Measurements from ENCODE around the gene PAK3. TPM values are rescaled to one million over a fixed set of nuclear protein-coding genes. Genes with fewer than 3 reads are reported as not detected.

Gene PAK3
- polyA plus RNA-seq (2013, experiment 1 of 2), result 1.9 TPM
- polyA plus RNA-seq (2013, experiment 2 of 2), result 2.6 TPM

DNA sequence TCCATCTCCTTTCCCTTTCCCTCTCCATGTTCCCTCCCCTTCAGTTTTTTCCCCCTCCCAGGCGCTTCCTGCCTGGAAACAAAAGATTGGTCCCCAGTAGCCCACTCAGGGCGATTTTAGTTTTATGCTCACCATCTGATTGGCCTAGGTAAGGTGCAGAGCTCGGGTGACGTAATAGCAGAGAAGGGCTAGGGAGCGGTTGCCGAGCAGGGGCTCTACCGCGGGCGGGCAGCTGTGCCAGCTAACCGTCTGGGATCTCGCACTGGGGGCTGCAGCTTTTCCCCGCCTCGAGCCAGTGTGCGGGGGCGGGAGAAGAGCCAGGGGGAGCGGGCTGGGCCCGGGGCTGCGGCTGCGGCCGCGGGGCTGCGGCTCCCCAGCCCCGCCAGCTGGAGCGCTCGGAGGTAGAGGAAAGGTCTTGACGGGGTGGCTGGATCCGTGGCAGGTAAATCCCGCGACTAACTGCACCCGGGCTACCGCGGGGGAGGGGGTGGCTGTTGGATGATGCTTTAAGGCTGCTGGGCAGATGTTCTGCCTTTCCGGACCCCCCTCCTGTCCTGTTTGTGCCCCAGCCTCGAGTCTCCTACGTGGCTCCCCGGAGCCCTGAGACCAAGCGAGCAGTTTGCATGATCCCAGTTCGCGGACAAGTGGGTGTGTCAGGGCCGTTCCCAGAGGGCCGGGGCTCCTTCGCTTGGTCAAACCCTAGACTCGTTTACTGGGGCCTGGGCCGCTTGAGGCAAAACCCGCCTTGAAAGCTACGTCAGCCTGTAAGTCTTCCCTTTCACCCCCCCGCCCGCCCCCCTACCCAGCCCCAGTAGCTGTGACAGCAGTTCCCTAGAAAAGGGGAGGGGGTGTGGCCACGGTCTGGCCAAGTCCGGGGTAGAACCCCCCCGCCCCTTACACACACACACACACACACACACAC, at the start of gene PAK3:
TSS of gene PAK3 (plus strand) at position 218 of the 922 bp plus-strand sequence. CDS start 26,913 bp downstream, outside the sequence.
- WGBS, result 2% methylated on average over 42 of the region's 51 CpGs
- H3K4me3 ChIP-seq (ENCODE audit: low read length), result peak within 1 kb of the TSS; percentile 78
- no peaks in the 10 kb centered on the region for H3K27me3 ChIP-seq (ENCODE audit: insufficient read depth, low read length)
- no peaks in the 10 kb centered on the region for H3K4me1 ChIP-seq (ENCODE audit: insufficient read depth, low read length)
- no peak within 1 kb of the TSS; the same call in 1 of the 2 replicates for H3K27ac ChIP-seq (ENCODE audit: low read depth, low read length)
- H3K36me3 ChIP-seq (ENCODE audit: insufficient read depth, low read length), result no peaks in the 10 kb centered on the region
- H3K9me3 ChIP-seq (ENCODE audit: insufficient read depth, low read depth, low read length), result no peaks in the 10 kb centered on the region
- H3K9ac ChIP-seq (ENCODE audit: low read depth, low read length), result peak within 1 kb of the TSS; percentile 36

DNA sequence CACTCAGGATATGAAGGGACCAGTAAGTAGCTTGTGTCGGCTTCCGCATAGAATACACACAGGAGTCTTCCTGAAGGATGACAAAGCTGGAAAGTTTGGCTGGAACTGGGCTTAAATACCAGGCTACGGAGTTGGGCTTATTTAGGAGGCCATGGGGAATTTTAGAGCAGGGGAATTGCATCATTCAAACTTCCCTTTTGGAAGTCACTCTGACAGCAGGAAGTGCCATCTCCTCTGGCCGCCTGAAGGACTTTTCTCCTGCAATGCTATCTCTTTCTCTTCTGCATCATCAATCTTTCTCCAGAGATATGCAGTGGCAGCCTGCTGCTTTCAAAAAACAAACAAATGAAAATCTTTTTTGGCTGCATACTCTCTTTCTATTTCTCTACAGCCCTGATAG, 48.4 kb upstream of the PAK3 start:
- H3K36me3 ChIP-seq (ENCODE audit: insufficient read depth, low read length), result no peaks in the 10 kb centered on the region
- H3K4me3 ChIP-seq (ENCODE audit: low read length), result no peak overlapping the region
- no peaks in the 10 kb centered on the region; the same call in 1 of the 2 replicates for H3K27me3 ChIP-seq (ENCODE audit: insufficient read depth, low read length)
- 87% methylated on average over 4 of the region's 4 CpGs for WGBS
- H3K9me3 ChIP-seq (ENCODE audit: insufficient read depth, low read depth, low read length), result no peaks in the 10 kb centered on the region
- no peak overlapping the region for H3K27ac ChIP-seq (ENCODE audit: low read depth, low read length)
- no peak overlapping the region for H3K9ac ChIP-seq (ENCODE audit: low read depth, low read length)
- H3K4me1 ChIP-seq (ENCODE audit: insufficient read depth, low read length), result no peaks in the 10 kb centered on the region

DNA sequence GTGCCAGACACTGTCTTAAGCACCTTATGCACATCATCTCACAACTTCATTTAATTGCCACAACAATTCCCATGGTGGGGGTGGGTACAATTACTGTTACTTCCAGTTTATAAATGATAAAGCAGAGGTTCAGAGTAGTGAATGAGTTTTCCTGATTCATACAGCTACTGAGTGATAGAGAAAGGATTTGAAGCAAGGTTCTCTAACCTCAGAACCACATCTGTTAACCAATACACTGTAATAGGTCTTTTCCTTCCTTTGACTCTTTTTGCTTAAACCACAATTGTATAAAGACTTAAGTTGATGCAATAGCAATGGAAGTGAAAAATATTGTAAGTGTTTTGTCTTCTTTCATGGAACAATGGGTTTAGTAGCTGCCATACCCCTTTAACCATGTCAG, 43.5 kb upstream of the PAK3 start:
- H3K9ac ChIP-seq (ENCODE audit: low read depth, low read length), result no peak overlapping the region
- H3K27me3 ChIP-seq (ENCODE audit: insufficient read depth, low read length), result no peaks in the 10 kb centered on the region; the same call in 1 of the 2 replicates
- H3K4me3 ChIP-seq (ENCODE audit: low read length), result no peak overlapping the region
- no peak overlapping the region for H3K27ac ChIP-seq (ENCODE audit: low read depth, low read length)
- no peaks in the 10 kb centered on the region for H3K4me1 ChIP-seq (ENCODE audit: insufficient read depth, low read length)
- no peaks in the 10 kb centered on the region for H3K9me3 ChIP-seq (ENCODE audit: insufficient read depth, low read depth, low read length)
- no peaks in the 10 kb centered on the region for H3K36me3 ChIP-seq (ENCODE audit: insufficient read depth, low read length)

DNA sequence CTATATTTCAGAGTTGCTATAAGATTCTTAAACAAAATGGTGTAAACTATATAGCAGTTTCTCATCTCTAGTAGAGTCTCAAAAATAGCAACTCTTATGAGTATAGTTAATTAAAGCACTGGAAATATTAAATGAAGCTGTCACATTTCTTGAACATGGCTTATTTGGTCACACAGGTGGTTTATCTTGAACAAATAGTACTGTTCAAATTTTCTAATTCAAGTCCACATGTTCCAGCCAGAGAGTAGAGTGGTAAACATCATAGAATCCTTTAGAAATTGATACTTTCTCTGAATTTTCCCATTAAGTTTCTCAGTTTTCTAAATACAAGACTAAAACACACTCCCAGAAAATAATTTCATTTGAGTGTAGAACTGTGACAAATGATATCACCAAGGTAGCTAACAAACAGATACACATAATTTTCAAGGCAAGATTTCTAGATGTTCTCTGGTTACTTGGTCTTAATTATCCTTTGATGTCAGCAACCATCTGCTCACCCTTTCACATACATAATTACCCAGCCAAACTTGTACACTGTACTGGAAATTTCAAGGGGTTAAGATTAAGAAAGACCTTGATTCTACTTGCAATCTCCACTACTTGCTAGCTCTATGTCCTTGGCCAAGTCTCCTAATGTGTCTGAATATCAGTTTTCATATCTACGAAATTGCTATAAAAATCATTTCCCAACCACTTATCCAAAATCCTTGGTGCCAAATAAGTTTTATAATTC, 24.3 kb upstream of the PAK3 start:
- Histone ChIP-seq H3K4me3 (ENCODE audit: low read length) (no peak overlapping the region), H3K9me3 (ENCODE audit: insufficient read depth, low read depth, low read length) (no peaks in the 10 kb centered on the region), H3K4me1 (ENCODE audit: insufficient read depth, low read length) (no peaks in the 10 kb centered on the region), H3K27ac (ENCODE audit: low read depth, low read length) (no peak overlapping the region), H3K36me3 (ENCODE audit: insufficient read depth, low read length) (no peaks in the 10 kb centered on the region), H3K27me3 (ENCODE audit: insufficient read depth, low read length) (no peaks in the 10 kb centered on the region), H3K9ac (ENCODE audit: low read depth, low read length) (no peak overlapping the region)
- WGBS, result 83% methylated on average over 1 of the region's 1 CpG

DNA sequence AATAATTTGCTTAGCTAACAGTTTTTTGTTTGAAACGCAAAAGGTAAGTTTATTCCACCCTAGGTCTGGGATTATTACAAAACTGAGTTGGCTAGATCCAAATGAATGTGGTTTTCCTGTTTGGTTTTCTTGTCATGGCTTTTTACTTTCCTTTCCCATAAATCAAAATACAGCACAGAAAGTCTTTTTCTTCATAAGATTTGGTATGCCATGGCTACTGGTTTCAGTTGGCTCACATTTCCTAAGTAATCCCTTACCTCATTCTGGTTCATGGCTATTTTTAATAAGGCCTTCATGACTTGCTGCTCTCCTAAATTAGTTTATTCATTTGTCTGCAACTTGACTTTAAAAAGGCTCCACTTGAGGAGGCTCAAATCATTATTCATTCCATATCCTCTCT, 12.9 kb upstream of the PAK3 start:
- H3K27me3 ChIP-seq (ENCODE audit: insufficient read depth, low read length), result no peaks in the 10 kb centered on the region
- no peak overlapping the region for H3K9ac ChIP-seq (ENCODE audit: low read depth, low read length)
- H3K4me1 ChIP-seq (ENCODE audit: insufficient read depth, low read length), result peaks cover 42% of the 10 kb centered on the region
- H3K27ac ChIP-seq (ENCODE audit: low read depth, low read length), result no peak overlapping the region
- no peaks in the 10 kb centered on the region for H3K36me3 ChIP-seq (ENCODE audit: insufficient read depth, low read length)
- WGBS, result no CpG with 5 or more reads among the region's 1 CpG
- no peaks in the 10 kb centered on the region for H3K9me3 ChIP-seq (ENCODE audit: insufficient read depth, low read depth, low read length)
- no peak overlapping the region for H3K4me3 ChIP-seq (ENCODE audit: low read length)

DNA sequence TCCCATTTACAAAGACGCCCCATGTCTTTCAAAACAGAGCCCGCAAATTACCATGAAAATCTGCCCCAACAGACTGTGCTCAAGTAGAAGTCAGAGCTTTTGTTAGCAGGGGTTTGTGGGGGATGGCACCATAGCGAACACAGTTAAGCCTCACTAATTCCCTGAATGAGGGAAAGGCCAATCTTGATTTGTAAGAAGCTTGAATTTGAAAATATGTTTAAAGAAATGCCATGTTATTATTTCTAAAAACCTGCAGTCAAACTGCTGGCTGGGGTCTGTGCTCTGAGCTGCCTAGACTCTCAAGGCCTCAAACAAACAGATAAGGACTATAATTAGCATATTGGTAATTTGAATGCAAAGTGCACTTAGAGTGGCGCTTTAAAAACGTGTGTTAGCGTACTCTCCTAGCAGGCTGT, 9.4 kb upstream of the PAK3 start:
- Histone ChIP-seq H3K27me3 (ENCODE audit: insufficient read depth, low read length) (no peaks in the 10 kb centered on the region), H3K9me3 (ENCODE audit: insufficient read depth, low read depth, low read length) (no peaks in the 10 kb centered on the region), H3K4me1 (ENCODE audit: insufficient read depth, low read length) (peaks cover 42% of the 10 kb centered on the region), H3K4me3 (ENCODE audit: low read length) (peak overlapping the region; percentile 40), H3K36me3 (ENCODE audit: insufficient read depth, low read length) (no peaks in the 10 kb centered on the region), H3K27ac (ENCODE audit: low read depth, low read length) (peak overlapping the region; percentile 96), H3K9ac (ENCODE audit: low read depth, low read length) (peak overlapping the region; percentile 64)
- WGBS, result 4% methylated on average over 5 of the region's 6 CpGs

DNA sequence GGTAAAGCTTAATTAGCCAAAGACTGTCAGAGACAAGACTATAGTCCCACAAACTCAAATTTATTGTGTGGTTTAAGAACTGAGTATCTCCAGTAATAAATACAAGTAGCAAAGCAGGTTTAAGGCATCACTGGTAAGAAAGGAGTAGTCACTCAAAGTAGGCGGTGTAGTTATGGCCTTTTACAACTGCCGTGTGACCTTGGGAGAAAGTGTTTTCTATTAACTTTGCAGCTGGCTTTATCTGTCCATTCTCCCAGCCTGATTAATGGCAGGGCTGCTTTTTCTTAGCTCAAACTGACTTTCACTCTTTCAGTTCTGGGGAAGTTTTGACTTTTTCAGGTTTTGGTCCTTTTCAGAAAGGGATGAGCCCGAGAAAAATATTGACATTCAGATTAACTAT, 7.4 kb upstream of the PAK3 start:
- Histone ChIP-seq H3K36me3 (ENCODE audit: insufficient read depth, low read length) (no peaks in the 10 kb centered on the region), H3K4me1 (ENCODE audit: insufficient read depth, low read length) (peaks cover 36% of the 10 kb centered on the region), H3K9ac (ENCODE audit: low read depth, low read length) (no peak overlapping the region), H3K27me3 (ENCODE audit: insufficient read depth, low read length) (no peaks in the 10 kb centered on the region), H3K4me3 (ENCODE audit: low read length) (no peak overlapping the region), H3K27ac (ENCODE audit: low read depth, low read length) (no peak overlapping the region), H3K9me3 (ENCODE audit: insufficient read depth, low read depth, low read length) (no peaks in the 10 kb centered on the region)
- 94% methylated on average over 2 of the region's 3 CpGs for WGBS

DNA sequence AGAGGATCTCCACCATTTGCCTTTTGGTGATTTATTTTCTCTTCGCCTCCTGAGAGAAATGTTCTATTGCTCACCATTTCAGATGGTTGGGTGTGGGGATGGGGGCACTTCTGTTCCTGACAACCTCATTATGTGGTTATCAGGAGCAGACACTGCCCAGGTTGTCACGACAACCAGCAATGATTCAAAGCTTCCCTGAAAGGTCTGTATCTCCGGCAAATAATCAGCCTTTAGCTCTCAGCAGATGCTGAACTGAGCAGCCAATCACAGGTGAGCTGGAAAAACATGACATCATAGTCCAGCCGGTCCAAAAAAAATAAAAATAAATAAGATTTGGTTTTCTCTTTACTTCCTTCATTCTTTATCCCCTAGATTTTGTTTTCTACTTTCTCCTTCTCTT, 5.5 kb upstream of the PAK3 start:
- Histone ChIP-seq H3K27me3 (ENCODE audit: insufficient read depth, low read length) (no peaks in the 10 kb centered on the region), H3K4me1 (ENCODE audit: insufficient read depth, low read length) (peaks cover 18% of the 10 kb centered on the region), H3K9me3 (ENCODE audit: insufficient read depth, low read depth, low read length) (no peaks in the 10 kb centered on the region), H3K27ac (ENCODE audit: low read depth, low read length) (no peak overlapping the region), H3K4me3 (ENCODE audit: low read length) (no peak overlapping the region), H3K36me3 (ENCODE audit: insufficient read depth, low read length) (no peaks in the 10 kb centered on the region), H3K9ac (ENCODE audit: low read depth, low read length) (no peak overlapping the region)
- 95% methylated on average over 3 of the region's 4 CpGs for WGBS

DNA sequence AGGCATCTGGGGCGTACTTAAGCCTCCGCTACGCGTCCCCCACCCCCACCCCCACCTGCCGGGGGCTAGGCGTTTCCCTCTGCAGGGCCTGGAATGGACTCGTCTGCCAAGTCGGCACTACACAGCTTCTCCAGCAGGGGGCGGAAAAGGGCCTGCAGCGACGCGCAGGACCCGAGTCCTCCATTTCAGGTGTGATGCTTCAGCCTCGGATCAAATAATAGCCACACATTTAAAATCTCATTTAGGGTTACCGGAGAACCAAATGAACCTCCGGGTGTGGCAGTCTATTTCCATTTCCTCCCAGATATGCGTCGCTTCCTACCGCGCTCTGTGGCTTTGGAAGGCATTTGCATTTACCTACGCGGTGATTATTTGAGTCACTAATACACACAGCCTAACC, 2.9 kb downstream of the PAK3 start:
- no peaks in the 10 kb centered on the region for H3K9me3 ChIP-seq (ENCODE audit: insufficient read depth, low read depth, low read length)
- H3K36me3 ChIP-seq (ENCODE audit: insufficient read depth, low read length), result no peaks in the 10 kb centered on the region
- H3K9ac ChIP-seq (ENCODE audit: low read depth, low read length), result no peak overlapping the region
- 26% methylated on average over 21 of the region's 22 CpGs for WGBS
- no peaks in the 10 kb centered on the region for H3K27me3 ChIP-seq (ENCODE audit: insufficient read depth, low read length)
- no peak overlapping the region for H3K27ac ChIP-seq (ENCODE audit: low read depth, low read length)
- H3K4me3 ChIP-seq (ENCODE audit: low read length), result peak overlapping the region; percentile 34
- no peaks in the 10 kb centered on the region for H3K4me1 ChIP-seq (ENCODE audit: insufficient read depth, low read length)

DNA sequence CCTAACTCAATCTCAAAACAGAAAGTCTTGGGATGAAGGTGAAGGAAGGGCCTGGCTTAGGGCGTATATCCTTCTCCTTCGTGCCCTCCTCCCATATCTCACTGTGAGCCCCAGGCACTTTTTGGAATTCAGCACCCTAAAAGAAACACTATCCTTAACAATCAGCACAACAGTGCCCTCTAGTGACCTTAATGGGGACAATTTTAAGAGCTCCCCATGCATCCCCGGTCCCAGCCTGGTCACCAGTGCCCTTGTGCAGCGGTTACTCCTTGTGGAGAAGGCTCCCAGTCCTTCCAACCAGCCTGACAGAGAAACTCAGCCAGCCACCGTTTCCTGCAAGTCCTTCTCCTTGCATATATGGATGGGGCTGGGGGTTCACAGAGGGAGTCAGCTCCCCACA, 4.2 kb downstream of the PAK3 start:
- Histone ChIP-seq H3K4me1 (ENCODE audit: insufficient read depth, low read length) (no peaks in the 10 kb centered on the region), H3K27ac (ENCODE audit: low read depth, low read length) (no peak overlapping the region), H3K27me3 (ENCODE audit: insufficient read depth, low read length) (no peaks in the 10 kb centered on the region), H3K4me3 (ENCODE audit: low read length) (no peak overlapping the region), H3K36me3 (ENCODE audit: insufficient read depth, low read length) (peaks cover 6% of the 10 kb centered on the region; the same call in 1 of the 2 replicates), H3K9me3 (ENCODE audit: insufficient read depth, low read depth, low read length) (no peaks in the 10 kb centered on the region), H3K9ac (ENCODE audit: low read depth, low read length) (no peak overlapping the region)
- WGBS, result 28% methylated on average over 5 of the region's 5 CpGs

DNA sequence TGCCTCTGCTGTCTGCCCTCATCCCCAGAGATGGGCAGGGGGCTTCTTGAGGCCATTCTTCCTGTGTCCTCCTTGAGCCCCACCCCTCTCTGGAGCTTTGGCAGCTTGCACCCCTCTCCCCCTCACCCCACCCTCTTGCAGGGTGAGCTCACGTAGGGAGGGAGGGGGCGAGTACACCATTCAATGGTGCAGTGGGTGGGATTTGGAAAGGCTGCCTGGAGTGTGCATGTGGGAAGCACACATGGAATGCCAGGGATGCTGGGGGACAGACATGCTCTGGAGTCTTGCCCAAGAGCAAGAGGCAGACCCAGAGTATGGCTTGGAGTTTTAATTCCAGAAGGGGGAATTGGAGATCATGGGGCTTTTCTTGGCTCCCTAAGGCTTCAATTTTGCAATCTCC, 5.6 kb downstream of the PAK3 start:
- no peak overlapping the region for H3K4me3 ChIP-seq (ENCODE audit: low read length)

More for the DNA sequence above, 5.6 kb downstream of the PAK3 start:
- H3K36me3 ChIP-seq (ENCODE audit: insufficient read depth, low read length), result peaks cover 18% of the 10 kb centered on the region
- H3K27ac ChIP-seq (ENCODE audit: low read depth, low read length), result no peak overlapping the region
- no peaks in the 10 kb centered on the region for H3K9me3 ChIP-seq (ENCODE audit: insufficient read depth, low read depth, low read length)
- no peak overlapping the region for H3K9ac ChIP-seq (ENCODE audit: low read depth, low read length)
- H3K4me1 ChIP-seq (ENCODE audit: insufficient read depth, low read length), result no peaks in the 10 kb centered on the region
- no peaks in the 10 kb centered on the region for H3K27me3 ChIP-seq (ENCODE audit: insufficient read depth, low read length)
- WGBS, result 67% methylated on average over 2 of the region's 2 CpGs
